AG09309 (cell line): ENCODE results near the gene CYREN.
"Not testable (repeated sequence)": the region's sequence is repeated elsewhere in the genome, so short reads cannot be mapped to it uniquely, and the experiment has no call there.

Experiments
- DNase-seq: peaks from one replicate; pipeline ENCODE4 v3.0.0-alpha.2; 2010; ENCODE audit warnings: low read depth
- H3K4me3 ChIP-seq: 2 replicates; pipeline ENCODE4 v1.5.1; 2011; ENCODE audit warnings: mild to moderate bottlenecking, low read depth, low read length, moderate library complexity; ENCODE audit not compliant: control insufficient read depth
- TF ChIP-seq, protein P1 (sequence below): IDR thresholded peaks from 2 replicates; pipeline ENCODE4 v1.5.1; 2011; ENCODE audit warnings: mild to moderate bottlenecking, low read depth, low read length, inconsistent platforms; ENCODE audit not compliant: insufficient read depth, control insufficient read depth; ENCODE audit errors: missing control alignments

Gene CYREN

DNA sequence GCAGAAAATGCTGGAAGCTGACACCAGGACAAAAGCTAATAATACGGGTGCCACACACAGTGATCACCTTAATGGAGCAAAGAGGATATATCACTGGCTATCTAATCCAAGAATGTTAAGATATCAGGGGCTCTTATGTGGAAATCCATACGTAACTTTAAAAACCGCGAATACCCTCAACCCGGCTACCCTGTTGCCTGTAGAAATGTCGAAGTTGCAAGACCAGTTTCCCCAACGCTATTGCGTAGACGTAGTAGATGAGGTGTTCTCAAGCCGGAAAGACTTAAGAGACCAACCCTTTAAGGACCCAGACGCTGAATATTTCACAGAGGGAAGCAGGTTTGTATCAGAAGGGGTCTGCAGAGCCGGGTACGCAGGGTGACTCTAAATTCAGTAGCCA lies 7.9 kb upstream of the CYREN start:
- DNase-seq = no peak
- no peak overlapping the region for H3K4me3 ChIP-seq
- TF ChIP-seq, protein P1, sequence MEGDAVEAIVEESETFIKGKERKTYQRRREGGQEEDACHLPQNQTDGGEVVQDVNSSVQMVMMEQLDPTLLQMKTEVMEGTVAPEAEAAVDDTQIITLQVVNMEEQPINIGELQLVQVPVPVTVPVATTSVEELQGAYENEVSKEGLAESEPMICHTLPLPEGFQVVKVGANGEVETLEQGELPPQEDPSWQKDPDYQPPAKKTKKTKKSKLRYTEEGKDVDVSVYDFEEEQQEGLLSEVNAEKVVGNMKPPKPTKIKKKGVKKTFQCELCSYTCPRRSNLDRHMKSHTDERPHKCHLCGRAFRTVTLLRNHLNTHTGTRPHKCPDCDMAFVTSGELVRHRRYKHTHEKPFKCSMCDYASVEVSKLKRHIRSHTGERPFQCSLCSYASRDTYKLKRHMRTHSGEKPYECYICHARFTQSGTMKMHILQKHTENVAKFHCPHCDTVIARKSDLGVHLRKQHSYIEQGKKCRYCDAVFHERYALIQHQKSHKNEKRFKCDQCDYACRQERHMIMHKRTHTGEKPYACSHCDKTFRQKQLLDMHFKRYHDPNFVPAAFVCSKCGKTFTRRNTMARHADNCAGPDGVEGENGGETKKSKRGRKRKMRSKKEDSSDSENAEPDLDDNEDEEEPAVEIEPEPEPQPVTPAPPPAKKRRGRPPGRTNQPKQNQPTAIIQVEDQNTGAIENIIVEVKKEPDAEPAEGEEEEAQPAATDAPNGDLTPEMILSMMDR = no peak

DNA sequence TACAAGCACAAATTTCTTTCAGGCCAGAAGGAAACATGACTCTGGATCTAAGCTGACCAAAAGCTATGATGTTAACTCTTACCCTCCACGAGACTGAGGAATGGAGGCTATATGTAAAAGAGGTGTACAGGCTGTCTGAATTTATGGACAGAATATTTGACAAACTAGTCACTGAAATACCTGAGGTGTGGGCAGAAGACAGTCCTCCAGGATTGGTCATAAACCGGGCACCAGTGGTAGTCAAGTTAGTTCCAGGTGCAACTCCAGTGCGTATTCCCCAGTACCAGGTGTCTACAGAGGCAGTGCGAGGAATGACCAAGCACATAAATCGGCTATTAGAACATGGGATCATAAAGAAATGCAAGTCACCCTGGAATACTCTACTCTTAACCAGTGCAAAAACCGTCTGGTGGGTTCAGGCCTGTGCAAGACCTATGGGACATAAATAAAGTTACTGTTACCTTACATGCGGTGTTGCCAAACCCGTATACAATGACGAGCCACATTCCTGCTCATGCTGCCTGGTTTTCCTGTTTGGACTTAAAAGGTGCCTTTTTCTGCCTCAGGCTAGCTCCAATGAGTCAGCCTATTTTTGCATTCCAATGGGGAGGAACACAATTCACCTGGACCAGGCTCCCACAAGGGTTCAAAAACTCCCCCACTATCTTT lies 6.7 kb upstream of the CYREN start:
- H3K4me3 ChIP-seq = no peak overlapping the region
- TF ChIP-seq, protein P1 = no peak
- no peak for DNase-seq

DNA sequence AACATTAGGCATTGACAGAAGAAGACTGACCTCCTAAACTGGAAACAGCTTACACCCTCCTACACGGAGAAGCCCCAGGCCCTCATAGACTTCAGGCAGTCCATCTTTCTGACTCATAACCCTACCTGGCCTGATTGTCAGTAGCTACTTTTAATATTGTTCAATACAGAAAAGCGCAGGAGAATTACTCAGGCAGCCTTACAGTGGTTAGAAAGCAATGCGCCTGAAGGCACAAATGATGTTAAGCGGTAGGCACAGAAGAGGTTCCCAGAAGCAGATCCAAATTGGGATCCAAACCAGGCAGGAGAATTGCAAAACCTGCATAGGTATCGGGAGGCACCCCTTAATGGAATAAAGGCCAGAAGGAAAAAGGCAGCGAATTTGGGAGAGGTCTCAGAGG lies 5.4 kb upstream of the CYREN start:
- no peak overlapping the region for H3K4me3 ChIP-seq
- no peak for DNase-seq
- TF ChIP-seq, protein P1 = no peak

DNA sequence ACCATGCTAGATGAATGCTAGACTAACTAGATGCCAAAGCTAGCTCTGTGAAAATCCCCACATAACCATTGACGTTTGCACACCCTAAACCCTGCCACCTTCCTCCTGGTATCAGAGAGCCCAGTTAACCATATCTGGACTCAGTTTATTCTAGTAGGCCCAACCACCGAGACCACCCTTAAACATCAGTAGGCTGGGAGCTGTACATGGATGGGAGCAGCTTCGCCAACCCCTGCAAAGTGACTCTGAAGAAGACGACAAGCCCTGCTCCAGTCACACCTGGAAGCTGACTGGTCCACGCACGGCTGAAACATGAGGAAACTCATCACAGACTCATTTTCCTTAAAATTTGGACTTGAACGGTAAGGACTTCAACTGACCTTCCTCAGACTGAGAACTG lies 4.4 kb upstream of the CYREN start:
- DNase-seq = no peak
- TF ChIP-seq, protein P1 = no peak
- H3K4me3 ChIP-seq = no peak overlapping the region

DNA sequence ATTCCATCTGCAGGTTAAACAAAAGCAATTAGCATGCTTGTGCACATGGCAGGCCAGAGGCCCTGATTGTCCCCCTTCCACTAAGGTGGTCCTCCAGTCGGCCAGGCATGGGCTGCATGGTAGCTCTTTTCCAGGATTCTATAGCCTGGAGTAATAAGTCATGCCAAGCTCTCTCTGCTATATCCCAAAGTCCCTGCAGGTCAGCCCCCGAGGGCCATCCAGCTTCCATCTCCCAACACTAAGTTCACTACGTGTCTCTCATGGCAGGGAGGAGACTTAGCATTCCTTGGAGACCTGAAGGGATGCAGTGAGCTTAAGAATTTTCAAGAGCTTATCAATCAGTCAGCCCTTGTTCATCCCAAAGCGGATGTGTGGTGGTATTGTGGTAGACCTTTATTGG lies 3.4 kb upstream of the CYREN start:
- H3K4me3 ChIP-seq, DNase-seq: not testable (repeated sequence)

DNA sequence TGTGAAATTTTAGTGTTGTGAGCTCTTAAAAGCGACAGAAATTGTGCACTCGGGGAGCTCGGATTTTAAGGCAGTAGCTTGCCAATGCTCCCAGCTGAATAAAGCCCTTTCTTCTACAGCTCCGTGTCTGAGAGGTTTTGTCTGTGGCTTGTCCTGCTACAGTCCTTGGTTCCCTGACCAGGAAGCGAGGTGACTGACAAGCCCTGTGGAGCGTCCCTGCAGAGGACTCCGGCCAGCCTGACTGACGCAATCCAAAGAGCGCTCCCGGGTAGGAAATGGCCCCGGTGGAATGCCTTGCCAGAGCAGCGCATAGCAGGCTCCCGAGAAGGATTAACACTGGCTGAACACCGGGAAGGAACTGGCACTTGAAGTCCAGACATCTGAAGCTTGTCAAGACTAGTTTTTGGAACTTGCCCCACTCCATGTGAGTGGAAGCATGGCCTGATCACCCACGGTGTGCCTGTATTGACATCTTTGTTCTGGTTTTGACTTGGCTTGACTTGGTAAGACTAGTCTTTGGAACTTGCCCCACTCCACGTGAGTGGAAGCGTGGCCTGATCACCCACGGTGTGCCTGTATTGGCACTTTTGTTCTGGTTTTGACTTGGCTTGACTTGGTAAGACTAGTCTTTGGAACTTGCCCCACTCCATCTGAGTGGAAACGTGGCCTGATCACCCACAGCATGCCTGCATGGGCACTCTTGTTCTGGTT lies 1.2 kb upstream of the CYREN start:
- DNase-seq, H3K4me3 ChIP-seq: not testable (repeated sequence)

DNA sequence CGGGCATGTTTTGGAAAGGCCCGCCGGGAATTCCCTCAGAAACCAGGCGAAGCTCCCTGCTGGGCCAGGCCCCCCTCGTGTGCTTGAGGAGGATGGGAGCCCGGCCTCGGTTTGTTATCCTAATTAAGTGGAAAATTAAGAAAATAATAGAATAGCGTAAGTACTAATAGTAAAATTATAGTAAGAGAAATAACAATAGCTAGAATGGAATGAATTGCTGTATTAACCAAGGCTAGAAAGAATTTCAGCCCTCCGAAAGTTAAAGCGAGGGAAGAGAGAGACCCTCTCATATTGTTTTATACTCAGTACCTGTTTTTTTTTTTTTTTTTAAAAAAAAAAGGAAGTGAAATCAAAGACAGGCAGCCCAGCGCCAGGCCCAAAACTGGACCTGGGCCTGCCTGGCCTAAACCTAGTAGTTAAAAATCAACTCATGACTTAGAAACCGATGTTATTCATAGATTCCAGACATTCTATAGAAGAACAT lies 533 bp upstream of the CYREN start:
- not testable (repeated sequence) for DNase-seq
- peak overlapping the region; percentile 85 for H3K4me3 ChIP-seq

DNA sequence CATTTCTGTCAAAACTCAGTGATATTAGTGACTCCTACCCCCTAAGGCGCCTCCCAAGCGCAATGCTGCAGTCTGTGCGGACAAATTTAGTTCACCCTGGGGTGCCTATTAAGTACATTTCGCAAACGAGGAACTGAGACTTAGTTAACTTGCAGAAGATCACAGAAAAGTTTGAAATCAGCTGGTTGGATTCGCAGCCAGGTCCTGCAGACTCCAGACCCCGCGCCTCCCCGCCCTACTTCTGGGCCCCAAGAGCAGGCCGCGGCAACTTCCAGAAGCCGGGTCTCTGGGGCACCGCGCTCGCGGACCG lies 588 bp downstream of the CYREN start:
- peak overlapping the region; percentile 85 for H3K4me3 ChIP-seq
- DNase-seq = no peak
- TF ChIP-seq, protein P1 = no peak
